H1 (cell line): Measurements from ENCODE around the gene SIM2.

Experiments used
- CEBPB ChIP-seq: IDR thresholded peaks from 2 replicates; pipeline ENCODE4 v1.6.1; 2012; ENCODE audit warnings: low read depth, low read length
- CHD1 ChIP-seq: IDR thresholded peaks from 2 replicates; pipeline ENCODE4 v1.6.1; 2012; ENCODE audit warnings: low read depth, low read length, improper control_type of control experiment
- KDM1A ChIP-seq: fragments of 200-600, 300-600 bp; sonication (generic); IDR thresholded peaks from 2 replicates; pipeline ENCODE4 v1.7.1; 2016; ENCODE audit warnings: mild to moderate bottlenecking, low read length, borderline replicate concordance
- RNF2 ChIP-seq: fragments of 200-900, 300-1000 bp; sonication (generic); IDR thresholded peaks from 2 replicates; pipeline ENCODE4 v1.7.1; 2016; ENCODE audit warnings: borderline replicate concordance, low read depth, mild to moderate bottlenecking, antibody characterized with exemption, low read length; ENCODE audit not compliant: poor library complexity, severe bottlenecking; ENCODE audit errors: missing control alignments
- RXRA ChIP-seq: IDR thresholded peaks from 2 replicates; pipeline ENCODE4 v1.6.1; 2011; ENCODE audit warnings: low read depth, mild to moderate bottlenecking, low read length, moderate library complexity; ENCODE audit not compliant: insufficient read depth
- TF ChIP-seq, protein P1 (sequence below), 3 experiments: IDR thresholded peaks; 1 replicate in 2 of 3; 2 replicates in 1 of 3; pipeline versions ENCODE4 v1.5.1 to v1.6.1; 2011; ENCODE audit warnings: low read length in 3 of 3, mild to moderate bottlenecking in 3 of 3, inconsistent platforms in 2 of 3, low read depth in 1 of 3, moderate library complexity in 1 of 3; ENCODE audit not compliant: insufficient read depth in 1 of 3; ENCODE audit errors: control extremely low read depth in 1 of 3

DNA sequence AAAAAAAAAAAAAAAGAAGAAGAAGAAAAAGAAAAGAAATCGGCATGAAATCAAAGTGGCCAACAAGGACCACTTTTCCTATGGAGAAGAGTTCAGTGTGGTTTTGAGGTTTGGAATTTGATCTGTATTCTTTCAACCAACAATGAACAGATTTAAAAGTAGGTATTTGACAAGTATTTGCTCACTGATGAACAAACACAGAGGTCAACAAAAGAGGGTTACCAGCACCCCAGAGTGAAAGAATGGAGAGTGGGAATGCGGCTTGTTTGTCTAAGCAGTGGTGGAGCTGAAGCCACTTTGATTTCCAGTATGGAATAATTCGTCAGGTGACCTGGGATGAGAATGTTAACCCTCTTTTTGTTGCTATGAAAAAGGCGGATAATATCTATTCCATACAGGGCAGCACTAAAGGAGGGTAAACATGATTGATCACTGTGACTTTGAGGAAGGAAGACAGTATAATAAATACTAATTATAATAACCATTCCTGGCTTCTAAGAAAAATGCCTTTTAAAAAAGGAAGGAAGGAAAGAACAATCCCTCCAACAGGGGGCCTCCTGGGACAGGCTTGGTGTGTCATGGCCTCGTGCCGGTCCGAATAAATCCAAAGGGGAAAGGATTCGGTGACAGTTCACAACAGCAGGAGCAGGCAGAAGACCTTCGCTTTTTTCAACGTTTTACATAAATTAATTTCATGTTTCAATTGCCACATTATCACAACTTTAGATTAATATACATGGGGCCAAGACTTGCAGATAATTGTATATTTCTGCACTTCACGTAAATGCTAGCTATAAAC lies 37.2 kb upstream of the SIM2 start:
- TF ChIP-seq, protein P1, sequence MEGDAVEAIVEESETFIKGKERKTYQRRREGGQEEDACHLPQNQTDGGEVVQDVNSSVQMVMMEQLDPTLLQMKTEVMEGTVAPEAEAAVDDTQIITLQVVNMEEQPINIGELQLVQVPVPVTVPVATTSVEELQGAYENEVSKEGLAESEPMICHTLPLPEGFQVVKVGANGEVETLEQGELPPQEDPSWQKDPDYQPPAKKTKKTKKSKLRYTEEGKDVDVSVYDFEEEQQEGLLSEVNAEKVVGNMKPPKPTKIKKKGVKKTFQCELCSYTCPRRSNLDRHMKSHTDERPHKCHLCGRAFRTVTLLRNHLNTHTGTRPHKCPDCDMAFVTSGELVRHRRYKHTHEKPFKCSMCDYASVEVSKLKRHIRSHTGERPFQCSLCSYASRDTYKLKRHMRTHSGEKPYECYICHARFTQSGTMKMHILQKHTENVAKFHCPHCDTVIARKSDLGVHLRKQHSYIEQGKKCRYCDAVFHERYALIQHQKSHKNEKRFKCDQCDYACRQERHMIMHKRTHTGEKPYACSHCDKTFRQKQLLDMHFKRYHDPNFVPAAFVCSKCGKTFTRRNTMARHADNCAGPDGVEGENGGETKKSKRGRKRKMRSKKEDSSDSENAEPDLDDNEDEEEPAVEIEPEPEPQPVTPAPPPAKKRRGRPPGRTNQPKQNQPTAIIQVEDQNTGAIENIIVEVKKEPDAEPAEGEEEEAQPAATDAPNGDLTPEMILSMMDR (IDR thresholded peaks at IDR 0.05; ENCODE audit: control extremely low read depth in 1 of 3, insufficient read depth in 1 of 3, low read depth in 1 of 3, low read length in 3 of 3) = peak; percentile 56 to 62 (median 56)
- TF ChIP-seq CEBPB = no peak
- no peak for TF ChIP-seq KDM1A
- TF ChIP-seq RXRA = no peak
- TF ChIP-seq CHD1 = no peak
- TF ChIP-seq RNF2 = no peak
